ENCODE results near the gene NDUFV2. TPM values are rescaled to one million over a fixed set of nuclear protein-coding genes. Genes with fewer than 3 reads are reported as not detected.
A peak's percentile ranks its signal among the peaks of the same experiment; 100 is the strongest.

The NDUFV2 gene
- total RNA-seq, 1 experiment from 2014 or later, result 194 TPM

- TF ChIP-seq ZBTB33 (IDR thresholded peaks at IDR 0.05; ENCODE audit: extremely low read depth, insufficient replicate concordance, low read length), result no peak
- TF ChIP-seq ZFX (IDR thresholded peaks at IDR 0.05), result peak; percentile 26; the same call in 1 of the 2 replicates
- no peak for TF ChIP-seq EGR1 (IDR thresholded peaks at IDR 0.05; ENCODE audit: low read depth)
- peak; percentile 20; the same call in 1 of the 2 replicates for TF ChIP-seq CBX3 (IDR thresholded peaks at IDR 0.05; ENCODE audit: low read depth)
- no peak for TF ChIP-seq CTCF (IDR thresholded peaks at IDR 0.05 in 2 of 3, conservative IDR thresholded peaks at IDR 0.05 in 1 of 3; ENCODE audit: borderline replicate concordance in 1 of 3, insufficient read depth in 1 of 3, low read depth in 2 of 3, low read length in 2 of 3)
- TF ChIP-seq MAX (IDR thresholded peaks at IDR 0.05), result peak; percentile 61
- no peak for TF ChIP-seq SP1 (IDR thresholded peaks at IDR 0.05; ENCODE audit: low read depth)
- no peak for TF ChIP-seq JUND (IDR thresholded peaks at IDR 0.05)
- TF ChIP-seq EZH2phosphoT487 (IDR thresholded peaks at IDR 0.05; ENCODE audit: borderline replicate concordance), result no peak
- TF ChIP-seq POLR2AphosphoS5 (IDR thresholded peaks at IDR 0.05; ENCODE audit: low read depth, low read length), result peak; percentile 59
- no peak for TF ChIP-seq ZNF274 (IDR thresholded peaks at IDR 0.05; ENCODE audit: low read depth, low read length)
Observed at GRCh38 chr18:9135912-9136314, 33.4 kb downstream of the NDUFV2 start (continued).
